SU-DHL-6 (cell line): ENCODE results near the gene DDX24.
A peak's percentile ranks its signal among the peaks of the same experiment; 100 is the strongest.

Source experiments
- H2AFZ ChIP-seq: fragments of 200-600 bp; sonication (generic); 2 replicates; pipeline ENCODE4 v1.6.1; 2014; ENCODE audit warnings: low read depth, mild to moderate bottlenecking, moderate library complexity, mixed read lengths, antibody characterized with exemption, low read length; ENCODE audit not compliant: severe bottlenecking
- H3F3A ChIP-seq: fragments of 200-600 bp; shearing (Covaris generic); 2 replicates; pipeline ENCODE4 v1.6.0; 2016; ENCODE audit warnings: antibody characterized with exemption, mild to moderate bottlenecking; ENCODE audit not compliant: insufficient read depth
- H3K27ac ChIP-seq: fragments of 200-600 bp; sonication (generic); 2 replicates; pipeline ENCODE4 v1.5.1; 2016; ENCODE audit warnings: low read depth, mild to moderate bottlenecking, low read length, moderate library complexity, mixed read lengths
- H3K27me3 ChIP-seq: fragments of 200-600 bp; sonication (generic), shearing (Covaris generic); 2 replicates; pipeline ENCODE4 v1.6.0; 2014; ENCODE audit warnings: mild to moderate bottlenecking, low read length
- H3K36me3 ChIP-seq: fragments of 200-600 bp; sonication (generic); 2 replicates; pipeline ENCODE4 v1.6.1; 2014; ENCODE audit warnings: mild to moderate bottlenecking, low read length, mixed read lengths
- H3K4me2 ChIP-seq: fragments of 300-600, 200-600 bp; shearing (Covaris generic), sonication (generic); 2 replicates; pipeline ENCODE4 v1.6.0; 2014; ENCODE audit warnings: low read length, low read depth, mild to moderate bottlenecking; ENCODE audit not compliant: poor library complexity, severe bottlenecking
- H3K4me3 ChIP-seq: fragments of 200-600 bp; sonication (generic); 2 replicates; pipeline ENCODE4 v1.5.1; 2014; ENCODE audit warnings: antibody characterized with exemption, low read length, mild to moderate bottlenecking, mixed read lengths; ENCODE audit not compliant: insufficient read depth, poor library complexity, severe bottlenecking
- H3K79me2 ChIP-seq: fragments of 200-600 bp; sonication (generic); 2 replicates; pipeline ENCODE4 v1.6.1; 2014; ENCODE audit warnings: mild to moderate bottlenecking, low read length, moderate library complexity; ENCODE audit not compliant: insufficient read depth
- H3K9ac ChIP-seq: fragments of 200-600 bp; sonication (generic); 2 replicates; pipeline ENCODE4 v1.7.0; 2014; ENCODE audit warnings: mild to moderate bottlenecking, low read length
- H3K9me2 ChIP-seq: fragments of 200-600 bp; sonication (generic); replicated peaks from 2 replicates; pipeline ENCODE4 v1.6.1; 2014; ENCODE audit warnings: low read length; ENCODE audit not compliant: insufficient read depth
- H3K9me3 ChIP-seq: fragments of 200-600 bp; sonication (generic); 2 replicates; pipeline ENCODE4 v1.6.1; 2014; ENCODE audit warnings: low read length, mixed read lengths; ENCODE audit not compliant: insufficient read depth
- H4K20me1 ChIP-seq: fragments of 200-600 bp; sonication (generic); 2 replicates; pipeline ENCODE4 v1.6.1; 2014; ENCODE audit warnings: low read depth, mild to moderate bottlenecking, antibody characterized with exemption, low read length, moderate library complexity, mixed read lengths
- CTCF ChIP-seq: fragments of 200-600 bp; sonication (generic); IDR thresholded peaks from one replicate; pipeline ENCODE4 v1.5.1; 2017; ENCODE audit warnings: antibody characterized with exemption, mild to moderate bottlenecking, low read length, moderate library complexity; ENCODE audit not compliant: insufficient read depth, poor library complexity, severe bottlenecking
- EZH2phosphoT487 ChIP-seq: fragments of 200-600 bp; sonication (generic), shearing (Covaris generic); conservative IDR thresholded peaks from 2 replicates; pipeline ENCODE4 v1.6.1; 2018; ENCODE audit warnings: mild to moderate bottlenecking, antibody characterized with exemption, low read length, moderate library complexity, mixed read lengths

The DDX24 gene

GRCh38 chr14:94128216-94128839 lies 47.3 kb upstream of the DDX24 start:
- no peaks in the 10 kb centered on the region for H3F3A ChIP-seq
- peak overlapping the region; percentile 99 for H3K4me2 ChIP-seq
- H3K9ac ChIP-seq = peak overlapping the region; percentile 66; the same call in 1 of the 2 replicates
- no peaks in the 10 kb centered on the region for H3K9me3 ChIP-seq
- H3K4me3 ChIP-seq = no peak overlapping the region
- H4K20me1 ChIP-seq = no peaks in the 10 kb centered on the region
- no peaks in the 10 kb centered on the region for H3K79me2 ChIP-seq
- no peaks in the 10 kb centered on the region for H3K9me2 ChIP-seq
- no peak overlapping the region for H2AFZ ChIP-seq
- TF ChIP-seq CTCF (no peak), EZH2phosphoT487 (no peak)
- no peaks in the 10 kb centered on the region for H3K27me3 ChIP-seq
- no peaks in the 10 kb centered on the region for H3K36me3 ChIP-seq
- no peak overlapping the region for H3K27ac ChIP-seq

- TF ChIP-seq EZH2phosphoT487 (no peak), CTCF (no peak)
- H3F3A ChIP-seq = no peaks in the 10 kb centered on the region
Observed at GRCh38 chr14:94127330-94127729, 46.3 kb upstream of the DDX24 start.

GRCh38 chr14:94126800-94127199 lies 45.8 kb upstream of the DDX24 start:
- Histone ChIP-seq H3K27me3 (no peaks in the 10 kb centered on the region), H3K79me2 (no peaks in the 10 kb centered on the region), H3K9me2 (no peaks in the 10 kb centered on the region), H2AFZ (no peak overlapping the region), H3K27ac (no peak overlapping the region), H3F3A (no peaks in the 10 kb centered on the region), H4K20me1 (no peaks in the 10 kb centered on the region), H3K9me3 (no peaks in the 10 kb centered on the region), H3K36me3 (no peaks in the 10 kb centered on the region), H3K9ac (no peak overlapping the region), H3K4me2 (no peak overlapping the region), H3K4me3 (no peak overlapping the region)
- TF ChIP-seq CTCF = no peak
- no peak for TF ChIP-seq EZH2phosphoT487

More at GRCh38 chr14:94127330-94127729, 46.3 kb upstream of the DDX24 start:
- Histone ChIP-seq H3K4me3 (no peak overlapping the region), H3K79me2 (no peaks in the 10 kb centered on the region), H3K9ac (no peak overlapping the region), H2AFZ (no peak overlapping the region), H3K36me3 (no peaks in the 10 kb centered on the region), H3K4me2 (no peak overlapping the region), H3K27ac (no peak overlapping the region), H3K9me3 (no peaks in the 10 kb centered on the region), H3K9me2 (no peaks in the 10 kb centered on the region), H3K27me3 (no peaks in the 10 kb centered on the region), H4K20me1 (no peaks in the 10 kb centered on the region)
